Activated naive CD8-positive, alpha-beta T cell treated with anti-CD3 and anti-CD28 coated beads, Interleukin-2, amount 50 U/mL, for 24 hours (primary cell): Measurements from ENCODE around the gene SEZ6.

Experiments used
- ATAC-seq: fragments of 150-1000 bp; cut with Tn5 transposase; one replicate; pipeline ENCODE4 v1.10.0; 2021
- DNase-seq: peaks from one replicate; pipeline ENCODE4 v3.0.0; 2021
- H3K27ac Mint-ChIP-seq: one replicate; pipeline ENCODE4 v1.8.0; 2021; ENCODE audit warnings: mild to moderate bottlenecking, mixed read lengths
- H3K27me3 Mint-ChIP-seq: one replicate; pipeline ENCODE4 v1.8.0; 2021; ENCODE audit warnings: mixed read lengths
- H3K36me3 Mint-ChIP-seq: one replicate; pipeline ENCODE4 v1.8.0; 2021; ENCODE audit warnings: low read depth, mixed read lengths
- H3K4me1 Mint-ChIP-seq: one replicate; pipeline ENCODE4 v1.8.0; 2021; ENCODE audit warnings: mixed read lengths
- H3K4me3 Mint-ChIP-seq: one replicate; pipeline ENCODE4 v1.8.0; 2021; ENCODE audit warnings: mild to moderate bottlenecking, moderate library complexity, mixed read lengths
- H3K9me3 Mint-ChIP-seq: one replicate; pipeline ENCODE4 v1.8.0; 2021; ENCODE audit warnings: mixed read lengths

SEZ6 gene

DNA sequence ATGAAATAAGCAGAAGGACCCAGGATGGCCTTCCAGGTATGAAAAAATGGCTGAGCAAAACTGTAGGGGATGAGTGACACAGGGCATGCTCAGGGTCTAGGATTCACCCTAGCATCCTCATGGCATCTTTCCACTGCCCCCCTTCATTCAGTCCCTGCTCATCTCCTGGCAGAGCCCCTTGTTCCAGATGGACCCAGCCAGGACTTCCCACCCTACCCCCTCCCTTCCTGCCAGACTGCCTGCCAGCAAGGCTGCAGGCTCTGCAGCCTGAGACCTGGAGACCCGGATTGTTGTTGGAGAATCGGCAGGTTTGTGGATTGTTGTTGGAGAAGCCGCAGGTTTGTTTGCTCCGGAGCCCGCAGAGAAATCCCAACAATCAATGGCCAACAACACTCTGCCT, 6.6 kb downstream of the SEZ6 start:
- DNase-seq, result no peak
- Mint-ChIP-seq H3K9me3 (no peaks in the 10 kb centered on the region), H3K27me3 (peaks cover 28% of the 10 kb centered on the region), H3K27ac (no peak overlapping the region), H3K36me3 (no peaks in the 10 kb centered on the region), H3K4me3 (no peak overlapping the region), H3K4me1 (no peaks in the 10 kb centered on the region)
- ATAC-seq, result no peak

DNA sequence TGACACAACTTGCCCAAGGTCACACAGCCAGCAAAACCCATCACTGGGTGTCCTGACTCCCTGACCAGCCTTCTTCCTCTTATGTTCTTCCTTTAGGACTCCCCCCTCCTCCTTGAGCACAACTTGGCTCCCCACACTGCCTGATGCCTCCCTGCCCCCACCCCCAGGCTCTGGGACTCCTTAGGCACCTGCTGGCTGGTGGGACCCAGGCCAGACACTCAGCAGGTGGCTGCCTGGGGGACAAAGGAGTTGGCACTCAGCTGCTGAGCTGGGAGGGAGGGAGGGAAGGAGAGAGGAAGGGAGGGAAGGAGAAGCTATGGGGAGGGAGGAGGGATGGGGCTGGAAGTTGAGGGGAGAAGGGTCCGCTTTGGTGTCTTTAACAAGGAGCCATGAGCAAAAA, 8.0 kb downstream of the SEZ6 start:
- H3K4me1 Mint-ChIP-seq, result no peaks in the 10 kb centered on the region
- ATAC-seq (no peak), DNase-seq (no peak)
- no peaks in the 10 kb centered on the region for H3K36me3 Mint-ChIP-seq
- no peak overlapping the region for H3K4me3 Mint-ChIP-seq
- H3K27ac Mint-ChIP-seq, result no peak overlapping the region
- peaks cover 16% of the 10 kb centered on the region for H3K27me3 Mint-ChIP-seq
- no peaks in the 10 kb centered on the region for H3K9me3 Mint-ChIP-seq

DNA sequence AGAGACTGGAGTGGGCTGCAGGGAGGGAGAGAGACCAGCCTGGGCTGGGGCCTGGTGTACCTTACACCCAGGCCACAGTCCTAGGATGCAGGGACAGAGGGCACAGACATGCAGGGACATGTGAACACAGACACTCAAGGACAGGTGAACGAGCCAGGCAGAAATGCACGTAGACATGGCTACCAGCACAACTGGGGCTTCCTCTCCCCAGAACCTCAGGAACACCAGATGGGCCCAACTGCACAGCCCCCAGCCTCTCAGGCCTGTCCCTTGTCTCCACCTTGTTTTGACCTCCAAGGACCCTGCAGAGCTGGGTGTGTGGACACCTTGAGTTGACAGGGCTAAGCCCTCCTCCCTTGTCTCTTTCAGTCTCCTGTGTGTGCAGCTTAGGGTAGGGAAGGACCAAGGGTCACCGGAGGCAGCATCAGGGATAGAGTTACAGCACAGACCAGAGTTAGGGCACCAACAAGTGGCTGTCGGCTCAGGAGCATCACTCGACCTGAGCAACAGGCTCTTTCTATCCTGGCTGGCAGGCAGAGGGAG, 9.2 kb downstream of the SEZ6 start:
- DNase-seq (no peak), ATAC-seq (no peak)
- no peaks in the 10 kb centered on the region for H3K4me1 Mint-ChIP-seq
- H3K27me3 Mint-ChIP-seq, result peaks cover 14% of the 10 kb centered on the region
- H3K9me3 Mint-ChIP-seq, result no peaks in the 10 kb centered on the region
- H3K4me3 Mint-ChIP-seq, result no peak overlapping the region
- no peak overlapping the region for H3K27ac Mint-ChIP-seq
- H3K36me3 Mint-ChIP-seq, result no peaks in the 10 kb centered on the region

DNA sequence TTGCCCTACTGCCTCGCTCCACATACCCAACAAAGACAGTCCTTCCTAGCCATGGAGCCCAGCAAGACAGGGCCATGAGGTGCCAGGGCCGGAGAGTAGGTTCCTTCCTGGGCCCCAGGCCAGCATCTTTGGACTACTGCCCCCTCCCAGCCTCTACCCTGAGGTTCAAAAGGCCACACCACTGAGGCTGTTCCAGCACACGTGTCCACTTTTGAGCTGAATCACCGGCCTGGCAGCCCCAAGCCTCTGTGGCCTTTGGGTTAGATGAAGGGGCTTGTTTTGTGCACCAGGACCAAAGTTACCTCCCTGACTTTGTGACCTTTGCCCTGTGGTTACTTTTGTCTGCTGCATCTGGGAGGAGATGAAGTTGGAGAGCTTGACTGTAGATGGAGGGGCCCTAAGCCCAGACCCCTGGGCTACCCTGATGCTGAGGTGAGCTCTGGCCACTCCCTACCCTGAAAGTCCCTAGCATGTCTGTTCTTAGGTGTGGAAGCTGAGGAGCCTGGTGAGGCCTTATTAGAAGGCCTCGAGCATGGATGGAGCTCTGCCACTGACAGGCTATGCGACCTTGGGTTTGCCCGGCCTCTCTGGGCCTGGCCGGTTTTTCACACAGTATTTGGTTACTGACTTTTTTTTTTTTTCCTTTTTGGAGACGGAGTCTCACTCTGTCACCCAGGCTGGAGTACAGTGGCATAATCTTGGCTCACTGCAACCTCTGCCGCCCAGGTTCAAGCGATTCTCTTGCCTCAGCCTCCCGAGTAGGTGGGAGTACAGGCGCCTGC, 12.0 kb downstream of the SEZ6 start:
- Mint-ChIP-seq H3K36me3 (no peaks in the 10 kb centered on the region), H3K9me3 (no peaks in the 10 kb centered on the region), H3K4me1 (no peaks in the 10 kb centered on the region), H3K4me3 (no peak overlapping the region), H3K27ac (no peak overlapping the region), H3K27me3 (peaks cover 9% of the 10 kb centered on the region)
- DNase-seq (no peak), ATAC-seq (no peak)

DNA sequence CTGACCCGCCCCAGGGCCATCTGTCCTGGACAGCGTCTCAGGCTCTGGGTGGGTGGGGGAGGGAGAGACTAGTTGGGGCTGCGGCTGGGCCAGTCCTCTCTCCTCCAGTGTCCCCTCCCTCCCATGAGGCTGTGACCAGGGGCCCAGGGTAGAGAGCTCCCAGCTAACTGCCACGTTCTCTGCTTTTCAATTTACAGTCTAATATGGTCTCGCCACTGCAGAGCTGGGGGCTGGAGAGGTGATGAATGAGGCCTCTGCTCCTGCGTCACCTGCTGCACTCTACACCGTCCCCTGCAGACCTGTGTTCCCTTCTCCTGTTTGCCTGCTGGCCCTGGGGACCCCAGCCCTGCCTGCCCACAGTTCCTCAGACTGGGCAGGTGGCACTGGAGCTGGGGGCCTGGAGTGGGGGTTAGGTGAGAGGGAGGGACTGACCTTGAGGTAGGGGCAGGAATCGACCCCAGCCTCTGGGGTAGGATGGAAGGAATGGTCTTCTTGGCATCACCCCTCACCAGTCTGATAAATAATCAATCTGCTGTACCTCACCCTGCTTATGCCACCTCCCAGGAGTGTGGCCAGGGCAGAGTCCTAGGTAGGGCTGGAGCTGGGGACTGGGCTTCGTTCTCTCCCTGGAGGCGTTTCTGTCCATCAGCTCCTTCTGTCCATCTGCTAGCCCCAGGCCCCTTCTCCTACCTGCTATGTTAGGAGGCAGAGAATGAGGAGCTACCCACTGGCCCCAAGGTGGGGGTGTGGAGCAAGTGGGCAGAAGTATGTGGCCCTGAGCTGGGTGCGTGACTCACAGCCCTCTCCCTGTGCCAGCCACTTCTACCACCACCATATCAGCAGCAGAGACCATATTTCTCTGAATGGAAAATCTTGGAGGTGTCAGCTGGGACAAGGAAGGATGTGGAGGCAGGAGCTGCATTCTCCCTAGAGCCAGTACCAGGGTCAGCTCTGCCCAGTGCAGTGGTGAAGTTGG, 12.9 kb downstream of the SEZ6 start:
- Mint-ChIP-seq H3K4me3 (no peak overlapping the region), H3K36me3 (no peaks in the 10 kb centered on the region), H3K4me1 (no peaks in the 10 kb centered on the region), H3K9me3 (no peaks in the 10 kb centered on the region), H3K27ac (no peak overlapping the region), H3K27me3 (peaks cover 5% of the 10 kb centered on the region)
- ATAC-seq (no peak), DNase-seq (no peak)

DNA sequence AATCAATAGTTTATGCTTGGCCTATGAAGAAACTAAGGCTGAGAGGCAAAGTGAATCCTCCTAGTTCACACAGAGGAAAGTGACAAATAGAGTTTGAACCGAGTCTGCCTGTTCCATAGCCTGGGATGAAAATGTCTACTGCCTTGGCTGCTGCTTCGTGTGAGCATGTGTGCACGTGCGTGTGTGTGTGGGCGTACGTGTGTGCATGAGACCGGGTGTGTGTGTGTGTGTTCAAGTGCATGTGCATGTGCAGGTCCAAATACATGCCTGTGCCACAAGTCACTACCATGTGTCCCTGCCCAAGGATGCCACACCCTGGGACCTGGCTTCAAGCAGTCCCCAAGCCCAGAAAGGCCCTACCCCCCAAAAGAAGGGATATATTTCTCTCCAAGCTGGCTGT, 13.6 kb downstream of the SEZ6 start:
- Mint-ChIP-seq H3K9me3 (no peaks in the 10 kb centered on the region), H3K4me3 (no peak overlapping the region), H3K4me1 (no peaks in the 10 kb centered on the region), H3K27ac (no peak overlapping the region), H3K27me3 (peaks cover 5% of the 10 kb centered on the region), H3K36me3 (no peaks in the 10 kb centered on the region)
- no peak for DNase-seq
- ATAC-seq, result no peak

DNA sequence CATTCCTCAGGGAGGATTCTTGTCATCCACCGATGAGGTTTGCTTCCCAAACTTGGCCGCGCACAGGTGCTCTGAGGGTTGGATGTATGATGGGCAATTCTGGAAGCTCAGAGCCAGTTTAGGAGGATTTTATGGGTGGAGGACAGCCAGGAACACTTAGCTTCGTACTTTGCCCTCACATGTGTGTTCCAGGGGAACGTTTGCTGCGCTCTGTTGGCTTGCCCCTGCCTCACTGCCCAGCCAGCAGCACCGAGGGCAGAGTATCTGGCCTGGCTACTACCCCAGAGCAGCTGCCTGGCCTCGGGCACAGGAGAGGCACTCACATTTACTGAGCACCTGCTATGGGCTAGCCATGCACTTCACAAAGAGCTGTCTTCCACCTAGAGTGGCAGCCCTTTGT, 14.1 kb downstream of the SEZ6 start:
- no peak for DNase-seq
- H3K27ac Mint-ChIP-seq, result no peak overlapping the region
- peaks cover 1% of the 10 kb centered on the region for H3K27me3 Mint-ChIP-seq
- no peak overlapping the region for H3K4me3 Mint-ChIP-seq
- no peaks in the 10 kb centered on the region for H3K4me1 Mint-ChIP-seq
- no peak for ATAC-seq
- H3K36me3 Mint-ChIP-seq, result no peaks in the 10 kb centered on the region
- H3K9me3 Mint-ChIP-seq, result no peaks in the 10 kb centered on the region

DNA sequence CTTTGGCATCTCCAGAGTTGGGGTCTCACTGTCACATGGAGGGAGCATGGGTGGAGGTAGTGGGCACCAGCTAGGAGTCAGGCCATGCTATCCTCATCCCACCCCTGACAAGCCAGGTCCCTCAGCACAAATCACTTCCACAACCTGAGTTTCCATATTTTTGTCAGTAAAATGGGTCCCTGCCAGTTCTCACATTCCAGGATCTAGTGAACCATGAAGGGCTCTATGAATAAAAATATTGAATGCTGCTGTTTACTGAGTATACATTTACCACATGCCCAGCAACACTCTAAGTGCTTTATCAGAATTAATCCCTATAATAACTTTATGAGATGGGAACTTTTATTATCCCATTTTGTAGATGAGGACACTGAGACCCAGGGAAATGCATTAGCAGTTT, 16.8 kb downstream of the SEZ6 start:
- Mint-ChIP-seq H3K4me1 (no peaks in the 10 kb centered on the region), H3K36me3 (no peaks in the 10 kb centered on the region), H3K27ac (no peak overlapping the region), H3K27me3 (no peaks in the 10 kb centered on the region), H3K4me3 (no peak overlapping the region), H3K9me3 (no peaks in the 10 kb centered on the region)
- ATAC-seq (no peak), DNase-seq (no peak)

DNA sequence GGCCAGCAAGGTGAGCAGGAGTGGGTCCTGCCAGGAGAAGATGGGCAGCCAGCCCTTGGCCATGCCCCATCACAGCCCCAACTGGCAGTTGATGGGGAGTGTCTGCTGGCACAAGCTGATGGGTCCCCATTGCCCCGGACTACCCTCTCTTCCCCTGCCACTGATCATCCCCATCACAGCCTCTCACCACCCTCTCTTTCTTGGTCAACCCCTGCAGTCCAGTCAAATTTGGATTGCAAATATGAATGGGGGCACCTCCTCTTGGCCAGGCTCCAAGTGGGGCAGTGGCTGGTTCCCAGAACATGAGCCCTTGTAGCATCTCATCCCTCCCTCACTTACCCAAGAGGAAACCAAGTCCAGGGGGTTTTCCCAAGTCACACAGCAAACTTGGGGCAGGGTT, 17.4 kb downstream of the SEZ6 start:
- H3K4me3 Mint-ChIP-seq, result no peak overlapping the region

DNA sequence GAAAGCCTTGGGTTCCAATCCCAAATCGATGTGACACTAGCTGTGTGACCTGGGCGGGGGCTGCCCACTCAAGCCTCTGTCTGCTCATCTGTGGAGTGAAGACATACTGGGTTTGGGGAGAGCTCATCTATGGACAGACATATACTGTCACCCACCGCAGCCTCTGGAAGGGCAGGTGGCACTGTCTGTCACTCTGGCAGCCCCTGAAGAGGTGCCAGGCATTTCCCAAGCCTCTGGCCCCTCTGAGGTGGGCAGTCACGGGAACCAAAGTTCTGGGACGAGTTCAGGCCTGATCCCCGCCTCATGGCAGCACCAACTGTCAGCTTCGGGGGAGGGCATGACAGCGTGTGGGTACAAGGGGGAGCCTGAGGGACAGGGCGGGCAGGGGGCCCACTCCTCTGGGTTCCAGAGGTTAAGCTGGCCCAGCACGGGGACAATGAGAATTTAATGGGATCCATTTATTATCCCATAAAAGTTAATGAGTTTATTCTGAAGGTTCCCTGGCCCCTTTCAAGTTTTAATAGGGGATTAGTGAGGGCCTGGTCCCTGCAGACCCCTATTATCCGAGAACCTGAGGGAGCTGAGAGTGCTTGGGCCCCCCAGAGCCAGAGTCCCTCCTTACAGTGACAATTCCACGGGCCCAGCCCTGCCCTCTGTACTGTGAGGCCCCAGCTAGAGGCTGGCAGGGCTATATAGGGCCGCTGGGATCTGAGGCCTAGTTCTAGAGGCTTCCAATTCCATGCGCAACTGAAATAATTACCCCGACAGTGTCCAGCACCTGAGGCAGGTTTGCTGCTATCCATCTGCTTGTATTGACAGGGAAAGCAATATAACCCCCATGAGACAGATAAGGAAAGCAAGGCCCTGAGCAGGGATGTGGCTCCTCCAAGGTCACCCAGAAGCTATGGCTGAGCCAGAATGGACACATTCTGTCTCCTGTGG, 18.8 kb downstream of the SEZ6 start:
- H3K9me3 Mint-ChIP-seq, result no peaks in the 10 kb centered on the region
- no peak for DNase-seq
- H3K4me1 Mint-ChIP-seq, result peaks cover 17% of the 10 kb centered on the region
- no peak overlapping the region for H3K4me3 Mint-ChIP-seq
- H3K27ac Mint-ChIP-seq, result no peak overlapping the region
- no peak for ATAC-seq
- H3K36me3 Mint-ChIP-seq, result no peaks in the 10 kb centered on the region
- no peaks in the 10 kb centered on the region for H3K27me3 Mint-ChIP-seq

More for the DNA sequence above, 17.4 kb downstream of the SEZ6 start:
- no peaks in the 10 kb centered on the region for H3K27me3 Mint-ChIP-seq
- no peaks in the 10 kb centered on the region for H3K36me3 Mint-ChIP-seq
- ATAC-seq (no peak), DNase-seq (no peak)
- no peak overlapping the region for H3K27ac Mint-ChIP-seq
- peaks cover 2% of the 10 kb centered on the region for H3K4me1 Mint-ChIP-seq
- no peaks in the 10 kb centered on the region for H3K9me3 Mint-ChIP-seq

DNA sequence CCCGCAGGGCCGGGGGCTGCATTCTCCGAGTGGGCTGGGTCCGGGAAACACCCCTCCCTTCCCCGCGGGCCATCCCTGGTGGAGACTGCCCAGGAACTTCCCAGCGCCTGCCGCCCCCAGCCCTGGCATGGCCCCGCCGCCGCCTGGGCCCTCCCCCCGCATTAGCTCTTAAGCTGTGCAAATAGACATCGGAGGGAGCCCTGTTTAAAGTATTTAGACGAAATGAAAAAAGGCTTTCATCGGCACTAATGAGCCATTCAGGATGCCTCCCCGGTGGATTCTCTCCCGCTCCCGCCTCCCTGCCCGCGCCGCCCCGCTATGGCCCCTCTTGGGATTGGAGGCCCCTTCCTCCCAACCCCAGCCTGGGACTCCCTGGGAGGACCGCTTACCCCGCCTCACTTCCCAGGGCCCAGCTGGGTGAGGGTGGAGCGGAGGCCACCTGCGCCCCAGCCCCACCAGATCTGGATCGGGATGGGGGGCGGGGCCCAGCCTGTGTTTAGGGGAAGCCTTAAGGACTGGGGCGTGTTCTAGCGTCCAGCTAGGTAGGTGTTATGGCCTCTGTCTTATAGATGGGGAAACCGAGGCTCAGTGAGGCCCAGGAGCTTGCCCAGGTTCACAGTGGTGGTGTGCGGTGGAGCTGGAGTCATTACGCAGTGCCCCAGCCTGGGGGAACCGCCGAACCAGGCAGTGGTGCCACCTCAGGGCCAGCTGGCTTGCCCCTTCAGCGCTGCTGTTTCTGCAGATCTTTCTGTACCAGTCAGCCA, 19.7 kb downstream of the SEZ6 start:
- Mint-ChIP-seq H3K27ac (no peak overlapping the region), H3K27me3 (no peaks in the 10 kb centered on the region), H3K4me3 (no peak overlapping the region)

DNA sequence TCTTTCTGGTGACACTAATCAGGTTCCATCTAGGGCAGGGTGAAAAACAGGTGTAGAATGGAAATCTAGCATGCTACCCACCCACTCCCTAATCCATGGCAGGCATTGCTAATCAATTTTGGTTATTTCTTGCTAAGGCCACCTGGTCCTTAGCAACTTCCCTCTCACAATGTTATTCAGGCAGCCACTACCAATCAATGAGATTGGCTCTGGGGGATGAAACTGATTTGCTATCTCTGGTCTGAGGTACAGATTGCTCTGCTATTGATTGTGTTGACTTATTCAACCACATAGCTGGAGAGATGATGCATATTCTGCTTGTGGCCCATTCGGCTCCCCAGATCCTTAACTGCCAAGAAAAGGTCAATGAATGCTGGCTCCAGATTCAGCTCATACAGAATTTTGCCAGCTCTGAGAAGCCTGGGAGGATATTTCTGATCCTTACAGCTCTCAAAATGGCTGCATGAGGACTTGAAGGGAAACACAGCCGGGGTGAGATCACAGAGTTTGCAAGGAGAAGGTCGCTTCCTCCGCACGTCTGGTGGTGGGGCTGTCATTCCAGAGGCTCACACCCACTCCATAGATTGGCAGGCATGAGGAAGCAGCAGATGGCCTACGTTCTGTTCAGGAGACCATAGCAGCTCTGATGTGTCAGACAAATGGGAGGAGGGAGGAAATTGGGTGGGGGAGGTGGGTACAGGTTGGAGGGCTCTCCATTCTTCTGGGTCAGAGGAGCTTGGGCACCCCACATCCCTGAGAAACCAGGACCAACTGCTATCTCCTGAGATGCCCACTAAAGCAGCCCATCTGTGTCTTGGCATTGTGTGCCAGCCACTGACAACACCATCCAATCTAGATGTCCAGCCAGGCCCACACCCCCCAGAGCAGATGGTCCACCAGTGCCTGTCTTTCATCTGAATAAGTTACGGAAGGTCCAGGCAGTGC, 22.3 kb downstream of the SEZ6 start:
- Mint-ChIP-seq H3K27me3 (no peaks in the 10 kb centered on the region), H3K4me1 (peaks cover 20% of the 10 kb centered on the region), H3K27ac (peak overlapping the region; percentile 82), H3K4me3 (no peak overlapping the region), H3K36me3 (no peaks in the 10 kb centered on the region), H3K9me3 (no peaks in the 10 kb centered on the region)
- DNase-seq, result no peak
- ATAC-seq, result no peak

More for the DNA sequence above, 19.7 kb downstream of the SEZ6 start:
- DNase-seq (no peak), ATAC-seq (no peak)
- Mint-ChIP-seq H3K9me3 (no peaks in the 10 kb centered on the region), H3K4me1 (peaks cover 20% of the 10 kb centered on the region), H3K36me3 (no peaks in the 10 kb centered on the region)
